Fibroblast of gingiva (primary cell): Measurements from ENCODE around the gene ZNF302.
A peak's percentile ranks its signal among the peaks of the same experiment; 100 is the strongest.

Experiments used
- DNase-seq: peaks from one replicate; pipeline ENCODE4 v3.0.0-alpha.2; 2011; ENCODE audit warnings: low read depth

The ZNF302 gene

GRCh38 chr19:34732612-34733211, 55.2 kb downstream of the ZNF302 start:
- DNase-seq: no peak

- no peak for DNase-seq
Measured at GRCh38 chr19:34733266-34733745, 55.8 kb downstream of the ZNF302 start.

GRCh38 chr19:34733746-34734536, 56.5 kb downstream of the ZNF302 start, which contains the start of gene ZNF181:
Gene ZNF181 (plus strand): TSS chr19:34734243. CDS start chr19:34735038, 795 bp downstream.
- DNase-seq: peak; percentile 93

GRCh38 chr19:34734537-34735103, 57.1 kb downstream of the ZNF302 start:
- DNase-seq: peak; percentile 89
